HepG2 (cell line): ENCODE measurements around the gene IRF1. TPM values are rescaled to one million over a fixed set of nuclear protein-coding genes. Genes with fewer than 3 reads are reported as not detected.

Experiments
- ATF1 ChIP-seq: IDR thresholded peaks from 2 replicates; pipeline ENCODE4 v1.6.1; 2016; ENCODE audit warnings: mild to moderate bottlenecking, control low read depth
- NONO ChIP-seq, 2 experiments: fragments of 450-650 bp in 1 of 2; sonication (generic) in 1 of 2; formaldehyde crosslinking in 1 of 2; IDR thresholded peaks in 1 of 2; conservative IDR thresholded peaks in 1 of 2; 2 replicates each; pipeline versions ENCODE4 v1.6.1 to v1.8.0; 2017 to 2022; ENCODE audit warnings: mild to moderate bottlenecking in 1 of 2, missing genetic modification reagents in 1 of 2, moderate library complexity in 1 of 2
- PATZ1 ChIP-seq: sonication (generic); formaldehyde crosslinking; IDR thresholded peaks from 2 replicates; pipeline ENCODE4 v1.4.0; 2020; ENCODE audit warnings: missing genetic modification reagents
- RBM39 ChIP-seq: fragments of 200-400 bp; formaldehyde crosslinking; IDR thresholded peaks from one replicate; pipeline ENCODE4 v1.6.1; 2018; ENCODE audit warnings: antibody characterized with exemption, mild to moderate bottlenecking, low read depth, low read length; ENCODE audit not compliant: poor library complexity, severe bottlenecking
- RORA ChIP-seq: sonication (generic); formaldehyde crosslinking; IDR thresholded peaks from 2 replicates; pipeline ENCODE4 v1.5.0; 2020; ENCODE audit warnings: mild to moderate bottlenecking, missing genetic modification reagents, moderate library complexity
- SIX1 ChIP-seq: sonication (generic); formaldehyde crosslinking; IDR thresholded peaks from 2 replicates; pipeline ENCODE4 v1.4.0; 2020; ENCODE audit warnings: missing genetic modification reagents, borderline replicate concordance
- SOX6 ChIP-seq, 2 experiments: fragments of 450-650 bp in 1 of 2; sonication (generic) in 1 of 2; formaldehyde crosslinking in 1 of 2; IDR thresholded peaks; 2 replicates each; pipeline versions ENCODE4 v1.4.0 to v1.6.1; 2017 to 2020; ENCODE audit warnings: antibody characterized with exemption in 1 of 2, mild to moderate bottlenecking in 1 of 2, missing genetic modification reagents in 1 of 2
- SP140L ChIP-seq: sonication (generic); formaldehyde crosslinking; IDR thresholded peaks from 2 replicates; pipeline ENCODE4 v1.4.0; 2020; ENCODE audit warnings: missing genetic modification reagents, borderline replicate concordance
- TEAD3 ChIP-seq: optimal IDR thresholded peaks from 2 replicates; pipeline ENCODE3; 2016; ENCODE audit warnings: borderline replicate concordance
- ZFP37 ChIP-seq: sonication (generic); formaldehyde crosslinking; IDR thresholded peaks from 2 replicates; pipeline ENCODE4 v1.4.0; 2020; ENCODE audit warnings: missing genetic modification reagents, borderline replicate concordance
- ZFX ChIP-seq: sonication (generic); formaldehyde crosslinking; IDR thresholded peaks from 2 replicates; pipeline ENCODE4 v1.4.0; 2020; ENCODE audit warnings: mild to moderate bottlenecking, low read depth, missing genetic modification reagents, moderate library complexity
- ZNF3 ChIP-seq: IDR thresholded peaks from 2 replicates; pipeline ENCODE4 v1.7.0; 2017; ENCODE audit warnings: inconsistent platforms
- ZNF331 ChIP-seq: sonication (generic); formaldehyde crosslinking; IDR thresholded peaks from 2 replicates; pipeline ENCODE4 v1.4.0; 2020; ENCODE audit warnings: missing genetic modification reagents
- ZNF552 ChIP-seq: sonication (generic); formaldehyde crosslinking; IDR thresholded peaks from 2 replicates; pipeline ENCODE4 v1.9.0; 2022; ENCODE audit warnings: missing genetic modification reagents, mild to moderate bottlenecking, borderline replicate concordance
- ZNF570 ChIP-seq: sonication (generic); formaldehyde crosslinking; IDR thresholded peaks from 2 replicates; pipeline ENCODE4 v1.4.0; 2020; ENCODE audit warnings: mild to moderate bottlenecking, missing genetic modification reagents, borderline replicate concordance
- ZNF574 ChIP-seq: sonication (generic); formaldehyde crosslinking; IDR thresholded peaks from 2 replicates; pipeline ENCODE4 v1.4.0; 2020; ENCODE audit warnings: missing genetic modification reagents
- ZNF607 ChIP-seq: sonication (generic); formaldehyde crosslinking; IDR thresholded peaks from 2 replicates; pipeline ENCODE4 v1.5.1; 2020; ENCODE audit warnings: missing genetic modification reagents, mild to moderate bottlenecking, borderline replicate concordance
- ZNF704 ChIP-seq: sonication (generic); formaldehyde crosslinking; IDR thresholded peaks from 2 replicates; pipeline ENCODE4 v1.8.1; 2023; ENCODE audit warnings: mild to moderate bottlenecking, inconsistent platforms, moderate library complexity, missing genetic modification reagents, borderline replicate concordance
- polyA plus RNA-seq, 8 experiments: library from polyadenylated mRNA; depleted of rRNA in 3 of 8; stranded (reverse) in 7 of 8; unstranded in 1 of 8; fragments of >200 nt; fragmentation: Illumina TruSeq in 4 of 8; extraction: Trizol in 4 of 8; gene quantifications; 2 replicates each; pipeline versions ENCODE4 v1.2.1 to v1.2.3, GENCODE V29; 2011 to 2016; ENCODE audit warnings: low read depth in 4 of 8, missing spikeins in 1 of 8, mixed read lengths in 1 of 8; ENCODE audit not compliant: insufficient read depth in 1 of 8
- total RNA-seq, 5 experiments: library from RNA; depleted of rRNA; stranded (reverse); fragments of >200 nt; fragmentation: Illumina TruSeq; extraction: Trizol; gene quantifications; 2 replicates each; pipeline ENCODE4 v1.2.3, GENCODE V29; 2016; ENCODE audit warnings: low read depth in 1 of 5
- TF ChIP-seq, protein P1 (sequence below): sonication (generic); formaldehyde crosslinking; IDR thresholded peaks from 2 replicates; pipeline ENCODE4 v1.4.0; 2020; ENCODE audit warnings: mild to moderate bottlenecking, missing genetic modification reagents

IRF1 gene
- total and polyA plus RNA-seq, 2 of the 13 experiments (the other 11 are each of a cell fraction or from before 2014, with no cell fraction given): 4.1 to 8.8 TPM

- peak; percentile 51; the same call in 1 of the 2 replicates for TF ChIP-seq ZNF607 (CRISPR knock-in tag)
- no peak for TF ChIP-seq SOX6 (IDR thresholded peaks at IDR 0.05)
- TF ChIP-seq SOX6 (CRISPR knock-in tag; IDR thresholded peaks at IDR 0.05): no peak
- peak; percentile 19; the same call in 1 of the 2 replicates for TF ChIP-seq ZFX (CRISPR knock-in tag)
- no peak for TF ChIP-seq ZNF570 (CRISPR knock-in tag)
- TF ChIP-seq ATF1: no peak
- no peak for TF ChIP-seq RORA (CRISPR knock-in tag)
- TF ChIP-seq ZNF704: no peak
- no peak for TF ChIP-seq ZNF552 (CRISPR knock-in tag)
- TF ChIP-seq, protein P1, sequence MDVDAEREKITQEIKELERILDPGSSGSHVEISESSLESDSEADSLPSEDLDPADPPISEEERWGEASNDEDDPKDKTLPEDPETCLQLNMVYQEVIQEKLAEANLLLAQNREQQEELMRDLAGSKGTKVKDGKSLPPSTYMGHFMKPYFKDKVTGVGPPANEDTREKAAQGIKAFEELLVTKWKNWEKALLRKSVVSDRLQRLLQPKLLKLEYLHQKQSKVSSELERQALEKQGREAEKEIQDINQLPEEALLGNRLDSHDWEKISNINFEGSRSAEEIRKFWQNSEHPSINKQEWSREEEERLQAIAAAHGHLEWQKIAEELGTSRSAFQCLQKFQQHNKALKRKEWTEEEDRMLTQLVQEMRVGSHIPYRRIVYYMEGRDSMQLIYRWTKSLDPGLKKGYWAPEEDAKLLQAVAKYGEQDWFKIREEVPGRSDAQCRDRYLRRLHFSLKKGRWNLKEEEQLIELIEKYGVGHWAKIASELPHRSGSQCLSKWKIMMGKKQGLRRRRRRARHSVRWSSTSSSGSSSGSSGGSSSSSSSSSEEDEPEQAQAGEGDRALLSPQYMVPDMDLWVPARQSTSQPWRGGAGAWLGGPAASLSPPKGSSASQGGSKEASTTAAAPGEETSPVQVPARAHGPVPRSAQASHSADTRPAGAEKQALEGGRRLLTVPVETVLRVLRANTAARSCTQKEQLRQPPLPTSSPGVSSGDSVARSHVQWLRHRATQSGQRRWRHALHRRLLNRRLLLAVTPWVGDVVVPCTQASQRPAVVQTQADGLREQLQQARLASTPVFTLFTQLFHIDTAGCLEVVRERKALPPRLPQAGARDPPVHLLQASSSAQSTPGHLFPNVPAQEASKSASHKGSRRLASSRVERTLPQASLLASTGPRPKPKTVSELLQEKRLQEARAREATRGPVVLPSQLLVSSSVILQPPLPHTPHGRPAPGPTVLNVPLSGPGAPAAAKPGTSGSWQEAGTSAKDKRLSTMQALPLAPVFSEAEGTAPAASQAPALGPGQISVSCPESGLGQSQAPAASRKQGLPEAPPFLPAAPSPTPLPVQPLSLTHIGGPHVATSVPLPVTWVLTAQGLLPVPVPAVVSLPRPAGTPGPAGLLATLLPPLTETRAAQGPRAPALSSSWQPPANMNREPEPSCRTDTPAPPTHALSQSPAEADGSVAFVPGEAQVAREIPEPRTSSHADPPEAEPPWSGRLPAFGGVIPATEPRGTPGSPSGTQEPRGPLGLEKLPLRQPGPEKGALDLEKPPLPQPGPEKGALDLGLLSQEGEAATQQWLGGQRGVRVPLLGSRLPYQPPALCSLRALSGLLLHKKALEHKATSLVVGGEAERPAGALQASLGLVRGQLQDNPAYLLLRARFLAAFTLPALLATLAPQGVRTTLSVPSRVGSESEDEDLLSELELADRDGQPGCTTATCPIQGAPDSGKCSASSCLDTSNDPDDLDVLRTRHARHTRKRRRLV (CRISPR knock-in tag): no peak
- no peak for TF ChIP-seq RBM39
- TF ChIP-seq SIX1 (CRISPR knock-in tag): no peak
- TF ChIP-seq ZNF3 (CRISPR knock-in tag): no peak
- no peak for TF ChIP-seq ZNF331 (CRISPR knock-in tag)
- TF ChIP-seq TEAD3 (CRISPR knock-in tag): no peak
- TF ChIP-seq ZNF574 (CRISPR knock-in tag): peak; percentile 44; the same call in 1 of the 2 replicates
- no peak for TF ChIP-seq NONO (IDR thresholded peaks at IDR 0.05)
- no peak for TF ChIP-seq NONO (CRISPR knock-in tag; conservative IDR thresholded peaks at IDR 0.05)
- TF ChIP-seq ZFP37: no peak
- TF ChIP-seq PATZ1 (CRISPR knock-in tag): no peak
- TF ChIP-seq SP140L (CRISPR knock-in tag): no peak
Measured at GRCh38 chr5:132475497-132475882, 15.1 kb downstream of the IRF1 start (continued).
